H1 (cell line): ENCODE measurements around the gene FBXO17. TPM values are rescaled to one million over a fixed set of nuclear protein-coding genes. Genes with fewer than 3 reads are reported as not detected.

Source experiments
- BCL11A ChIP-seq, 2 experiments: IDR thresholded peaks; one replicate each; pipeline ENCODE4 v1.6.1; 2011; ENCODE audit warnings: low read depth in 2 of 2, low read length in 2 of 2, mild to moderate bottlenecking in 2 of 2
- CHD7 ChIP-seq: fragments of 300-600 bp; sonication (generic); IDR thresholded peaks from 2 replicates; pipeline ENCODE4 v1.7.1; 2012; ENCODE audit warnings: low read length, moderate library complexity, mild to moderate bottlenecking, inconsistent platforms; ENCODE audit not compliant: insufficient replicate concordance
- polyA plus RNA-seq, 7 experiments: library from polyadenylated mRNA; depleted of rRNA in 3 of 7; stranded (reverse) in 5 of 7; unstranded in 2 of 7; fragments of >200 nt in 5 of 7; fragments of 200-250 nt in 2 of 7; gene quantifications; 1 replicate in 5 of 7; 2 replicates in 1 of 7; 4 replicates in 1 of 7; pipeline versions ENCODE4 v1.2.1 to v1.2.3, GENCODE V29; 2011 to 2013; ENCODE audit warnings: missing spikeins in 2 of 7, mixed read lengths in 2 of 7
- total RNA-seq: library from RNA; stranded (reverse); fragmentation: NEBNext Ultra II Directional; extraction: Animal tissue kit (Norgen Biotek cat#: 25700); gene quantifications from 2 replicates; pipeline ENCODE4 v1.2.1, GENCODE V29; 2021

Gene FBXO17
- total and polyA plus RNA-seq, 2 of the 8 experiments (the other 6 are each of a cell fraction or from before 2014, with no cell fraction given): 11.7 to 15.3 TPM

GRCh38 chr19:38971672-38972071, 3.9 kb downstream of the FBXO17 start (continued):
- TF ChIP-seq BCL11A (IDR thresholded peaks at IDR 0.05; ENCODE audit: low read depth in 2 of 2, low read length in 2 of 2) (no peak), CHD7 (no peak)
